Stimulated activated naive CD4-positive, alpha-beta T cell treated with Interleukin-2 at 50 U/mL for 16 hours (primary cell): ENCODE results near the gene KIAA1958.

ENCODE experiments used
- DNase-seq: peaks from one replicate; lab custom pipeline; 2025; lab: John Stamatoyannopoulos, UW

The KIAA1958 gene

GRCh38 chr9:112486221-112487007 lies at the start of gene KIAA1958:
Gene KIAA1958 (plus strand): TSS chr9:112486827. CDS start chr9:112574081, 87,254 bp downstream.
- DNase-seq: peak; percentile 76

- no peak for DNase-seq
Measured at GRCh38 chr9:112437406-112437805, 49.2 kb upstream of the KIAA1958 start.

GRCh38 chr9:112439171-112439570 lies 47.5 kb upstream of the KIAA1958 start:
- DNase-seq: no peak

GRCh38 chr9:112439825-112440224 lies 46.8 kb upstream of the KIAA1958 start:
- DNase-seq: no peak

- DNase-seq: peak; percentile 2
Measured at GRCh38 chr9:112443200-112443599, 43.4 kb upstream of the KIAA1958 start.

GRCh38 chr9:112443636-112444035 lies 43.0 kb upstream of the KIAA1958 start:
- no peak for DNase-seq

- DNase-seq: no peak
Measured at GRCh38 chr9:112445196-112445595, 41.4 kb upstream of the KIAA1958 start.

GRCh38 chr9:112446080-112446479 lies 40.5 kb upstream of the KIAA1958 start:
- DNase-seq: no peak

GRCh38 chr9:112446526-112446925 lies 40.1 kb upstream of the KIAA1958 start:
- no peak for DNase-seq

GRCh38 chr9:112447283-112447761 lies 39.3 kb upstream of the KIAA1958 start:
- no peak for DNase-seq

GRCh38 chr9:112462855-112463254 lies 23.8 kb upstream of the KIAA1958 start:
- DNase-seq: no peak

GRCh38 chr9:112465352-112465751 lies 21.3 kb upstream of the KIAA1958 start:
- no peak for DNase-seq

GRCh38 chr9:112472996-112473395 lies 13.6 kb upstream of the KIAA1958 start:
- no peak for DNase-seq

- DNase-seq: no peak
Measured at GRCh38 chr9:112473986-112474385, 12.6 kb upstream of the KIAA1958 start.

- no peak for DNase-seq
Measured at GRCh38 chr9:112475318-112475717, 11.3 kb upstream of the KIAA1958 start.

- DNase-seq: no peak
Measured at GRCh38 chr9:112477330-112477729, 9.3 kb upstream of the KIAA1958 start.

GRCh38 chr9:112479221-112479620 lies 7.4 kb upstream of the KIAA1958 start:
- DNase-seq: no peak

GRCh38 chr9:112484607-112485006 lies 2.0 kb upstream of the KIAA1958 start:
- no peak for DNase-seq

GRCh38 chr9:112485574-112485973 lies 1.1 kb upstream of the KIAA1958 start:
- no peak for DNase-seq

- peak; percentile 38 for DNase-seq
Measured at GRCh38 chr9:112487008-112487798, 576 bp downstream of the KIAA1958 start.

GRCh38 chr9:112487799-112488340 lies 1.2 kb downstream of the KIAA1958 start:
- no peak for DNase-seq

- DNase-seq: no peak
Measured at GRCh38 chr9:112489039-112489546, 2.5 kb downstream of the KIAA1958 start.
